NCI-H82 treated with DMSO at 0.1 percent for 48 hours (cell line): ENCODE measurements around the gene LPP.
"Not testable (repeated sequence)": the region's sequence is repeated elsewhere in the genome, so short reads cannot be mapped to it uniquely, and the experiment has no call there.

Experiments
- DNase-seq: peaks from one replicate; lab custom pipeline; 2025; ENCODE audit not compliant: unreplicated experiment; lab: John Stamatoyannopoulos, UW

Gene LPP

DNA sequence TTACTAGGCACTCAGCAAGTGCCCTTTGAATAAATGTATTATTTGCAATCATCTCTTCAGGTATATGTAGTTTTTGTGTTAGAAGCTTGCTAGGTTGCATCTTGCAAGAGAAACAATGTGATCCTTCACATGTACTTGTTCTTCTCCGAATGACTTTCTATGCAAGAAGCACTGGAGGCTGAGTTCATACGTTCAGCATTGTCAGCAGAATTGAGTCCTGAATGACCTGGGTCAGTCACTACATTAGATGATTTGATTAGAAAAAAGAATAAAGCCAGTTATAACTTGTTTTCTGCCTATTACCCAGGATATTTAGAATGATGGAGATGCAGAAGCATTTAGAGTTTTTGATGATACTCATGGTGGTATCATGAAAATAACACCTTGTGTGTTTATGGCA lies 538.7 kb downstream of the LPP start:
- DNase-seq: no peak

DNA sequence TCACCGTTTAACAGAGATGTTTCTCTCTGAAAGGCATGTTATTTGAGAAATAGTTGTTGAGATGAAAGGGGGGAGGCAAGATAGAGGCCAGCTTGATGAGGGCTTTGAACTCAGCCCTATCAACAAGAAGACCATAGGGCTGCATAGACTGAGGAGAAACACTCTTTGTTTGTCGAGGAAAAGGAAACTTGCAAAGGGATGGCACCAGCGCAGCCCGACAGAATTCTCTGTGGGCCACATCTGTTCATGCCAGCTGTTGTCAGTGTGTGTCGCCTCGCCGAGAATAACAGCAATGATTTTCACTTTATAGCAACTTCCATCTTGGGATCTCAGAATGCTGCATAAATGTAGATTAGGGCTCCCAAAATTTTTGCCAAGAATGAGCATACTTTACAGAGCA lies 539.5 kb downstream of the LPP start:
- DNase-seq: no peak

DNA sequence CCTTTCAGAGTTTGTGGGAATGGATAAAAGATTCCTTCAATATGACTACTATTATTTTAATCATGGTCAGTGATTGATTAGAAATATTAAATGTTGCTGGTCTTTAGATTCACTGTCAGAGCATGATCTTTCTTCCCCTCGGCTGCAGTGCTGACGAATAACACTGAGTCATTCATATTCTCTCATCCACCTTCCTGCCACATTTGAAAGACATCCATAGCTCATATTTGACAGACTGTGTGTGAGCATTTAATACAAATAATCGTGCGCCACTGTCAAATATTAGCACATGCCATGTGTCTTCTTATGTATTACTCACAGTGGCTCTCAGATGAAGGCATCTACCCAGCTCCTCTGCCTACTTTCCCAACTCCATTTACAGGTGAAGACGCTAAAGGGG lies 541.3 kb downstream of the LPP start:
- DNase-seq: no peak

DNA sequence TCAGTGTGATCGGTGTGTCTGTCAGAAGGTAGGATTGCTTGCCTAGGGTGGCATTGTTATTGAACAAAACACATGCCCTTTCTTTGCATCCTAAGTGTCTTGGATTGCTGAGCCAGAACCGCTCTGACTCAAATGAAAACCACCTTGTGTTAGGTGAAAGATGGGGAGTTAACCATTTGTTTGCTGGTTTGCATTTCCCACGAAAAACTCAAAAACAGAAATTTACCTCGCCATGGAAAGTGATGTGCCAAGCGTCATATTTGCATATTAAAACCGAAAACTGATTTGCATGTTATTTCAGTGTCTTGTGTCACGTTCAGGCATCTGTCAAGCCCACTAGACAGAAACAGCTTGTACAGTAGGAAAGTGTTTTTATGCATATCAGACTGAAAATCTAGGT lies 543.2 kb downstream of the LPP start:
- no peak for DNase-seq

DNA sequence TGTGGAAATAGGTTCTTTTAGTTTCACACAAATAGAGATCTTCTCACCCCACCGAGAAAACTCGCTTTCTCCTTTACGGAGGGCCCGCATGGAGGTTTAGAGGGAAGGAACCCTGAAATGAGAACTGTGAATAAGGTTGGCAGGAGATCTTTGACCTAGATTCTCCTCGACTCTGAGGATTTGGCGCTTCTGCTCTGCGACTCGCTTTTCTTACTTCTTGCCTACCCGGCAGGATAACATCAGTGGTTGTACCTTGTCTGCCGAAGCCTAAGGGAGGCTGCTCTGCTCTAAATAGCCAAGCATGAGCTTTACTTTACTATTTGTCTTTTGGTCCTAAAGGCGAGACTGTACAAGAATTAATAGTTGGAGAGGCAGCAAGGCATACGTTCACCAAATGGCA lies 544.5 kb downstream of the LPP start:
- DNase-seq: no peak

DNA sequence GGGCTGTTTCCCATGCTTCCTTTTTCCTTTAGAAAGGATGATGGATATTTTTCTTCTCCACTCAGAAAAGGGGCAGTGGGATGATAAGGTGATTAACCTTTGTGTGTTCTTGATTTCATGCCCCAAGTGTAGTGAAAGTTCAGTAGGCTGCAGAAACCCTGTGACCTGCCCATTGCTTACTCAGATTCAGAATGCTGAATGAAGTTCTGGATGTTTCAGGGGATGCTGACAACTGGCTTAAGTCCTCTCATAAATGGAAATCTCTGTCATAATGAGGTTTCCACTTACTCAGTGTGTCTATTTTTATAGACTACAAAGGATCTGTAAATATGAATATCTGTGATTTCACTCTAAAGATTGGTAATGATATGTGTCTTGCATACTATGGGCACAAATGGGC lies 546.5 kb downstream of the LPP start:
- no peak for DNase-seq

DNA sequence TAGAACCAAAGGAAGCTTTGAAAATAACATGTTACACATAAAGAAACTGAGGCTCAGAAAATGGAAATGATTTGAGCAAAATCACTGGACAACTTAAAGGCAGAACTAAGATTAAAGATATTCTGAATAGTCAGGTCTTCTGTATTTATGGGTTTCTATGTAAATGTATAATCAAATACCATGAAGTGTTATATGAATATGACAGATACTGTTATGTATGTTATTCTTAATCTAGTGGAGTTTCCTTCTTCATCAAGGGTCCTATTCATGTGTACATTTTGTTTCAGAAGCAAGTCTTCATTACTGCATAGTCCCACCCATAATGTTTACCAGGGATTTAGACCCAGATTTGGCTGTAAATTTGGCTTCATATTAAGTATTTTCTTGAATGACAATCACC lies 547.0 kb downstream of the LPP start:
- DNase-seq: no peak

DNA sequence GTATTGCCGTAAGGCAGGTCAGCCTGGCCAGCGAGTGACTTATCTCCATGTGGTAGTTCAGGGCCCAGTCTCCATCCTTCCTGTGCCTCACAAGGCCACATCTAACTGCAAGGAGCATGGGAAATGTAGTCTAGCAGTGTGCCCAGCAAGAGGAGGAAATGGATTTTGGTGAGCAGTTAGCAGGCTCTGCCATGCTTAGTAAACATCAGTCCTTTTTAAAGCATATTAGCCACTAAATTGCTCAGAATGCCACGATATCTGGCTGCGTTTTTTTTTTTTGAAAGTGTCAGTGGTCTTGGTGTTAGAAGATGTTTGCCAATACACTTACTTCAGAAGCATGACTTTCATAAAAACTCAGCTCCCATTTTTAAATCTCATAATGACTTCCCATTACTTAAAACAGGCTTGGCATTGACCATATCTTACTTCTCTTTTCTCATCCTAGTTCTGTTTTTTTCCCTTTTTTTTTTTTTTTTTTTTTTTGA lies 547.6 kb downstream of the LPP start:
- no peak for DNase-seq

DNA sequence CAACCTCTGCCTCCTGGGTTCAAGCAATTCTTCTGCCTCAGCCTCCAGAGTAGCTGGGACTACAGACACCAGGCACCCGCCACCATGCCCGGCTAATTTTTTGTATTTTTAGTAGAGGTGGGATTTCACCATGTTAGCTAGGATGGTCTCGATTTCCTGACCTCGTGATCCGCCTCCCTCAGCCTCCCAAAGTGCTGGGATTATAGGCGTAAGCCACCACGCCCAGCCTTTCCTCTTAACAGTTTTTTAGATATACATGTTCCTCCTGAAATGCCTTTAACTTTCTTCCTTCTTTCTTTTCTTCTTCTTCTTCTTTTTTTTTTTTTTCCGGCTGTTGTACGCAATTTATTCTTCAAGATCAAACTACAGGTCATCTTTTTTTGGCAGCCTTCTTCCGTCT lies 548.1 kb downstream of the LPP start:
- DNase-seq: not testable (repeated sequence)

DNA sequence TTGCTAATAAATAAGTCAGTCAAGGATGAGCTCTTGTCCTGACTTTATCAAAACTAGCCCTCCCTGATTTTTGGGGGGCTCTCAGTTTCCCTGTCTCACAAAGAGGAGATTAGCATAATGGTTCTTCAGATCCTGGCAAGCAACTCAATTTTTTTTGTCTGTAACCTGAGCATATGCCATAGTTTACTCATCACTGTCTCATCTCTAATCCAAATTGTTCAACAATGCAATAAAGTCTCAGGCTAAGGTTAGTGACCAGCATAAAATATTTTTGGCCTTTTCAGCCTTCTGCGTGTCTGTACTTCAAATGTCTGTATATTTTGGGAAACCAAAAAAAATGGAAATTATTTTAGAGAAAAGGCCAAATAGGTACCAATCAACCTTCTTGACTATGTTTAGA lies 552.2 kb downstream of the LPP start:
- DNase-seq: no peak

DNA sequence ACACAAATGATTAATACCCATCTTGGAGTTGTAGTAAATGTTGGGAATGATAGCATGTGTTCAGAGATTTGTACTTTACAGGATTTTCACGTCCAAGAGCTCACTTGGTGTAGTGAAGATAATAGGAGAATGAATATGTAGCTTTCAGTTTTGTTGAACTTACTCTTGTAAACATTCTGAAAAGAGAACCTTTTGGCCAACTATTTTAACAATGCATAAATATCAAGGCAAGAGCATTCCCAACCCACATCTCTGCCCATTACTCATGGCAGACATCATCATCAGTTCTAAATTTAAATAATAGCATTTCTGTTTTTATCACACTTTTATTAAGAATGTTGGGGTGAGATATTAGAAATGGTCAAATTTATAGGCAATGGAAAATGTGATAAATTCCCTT lies 552.6 kb downstream of the LPP start:
- no peak for DNase-seq

DNA sequence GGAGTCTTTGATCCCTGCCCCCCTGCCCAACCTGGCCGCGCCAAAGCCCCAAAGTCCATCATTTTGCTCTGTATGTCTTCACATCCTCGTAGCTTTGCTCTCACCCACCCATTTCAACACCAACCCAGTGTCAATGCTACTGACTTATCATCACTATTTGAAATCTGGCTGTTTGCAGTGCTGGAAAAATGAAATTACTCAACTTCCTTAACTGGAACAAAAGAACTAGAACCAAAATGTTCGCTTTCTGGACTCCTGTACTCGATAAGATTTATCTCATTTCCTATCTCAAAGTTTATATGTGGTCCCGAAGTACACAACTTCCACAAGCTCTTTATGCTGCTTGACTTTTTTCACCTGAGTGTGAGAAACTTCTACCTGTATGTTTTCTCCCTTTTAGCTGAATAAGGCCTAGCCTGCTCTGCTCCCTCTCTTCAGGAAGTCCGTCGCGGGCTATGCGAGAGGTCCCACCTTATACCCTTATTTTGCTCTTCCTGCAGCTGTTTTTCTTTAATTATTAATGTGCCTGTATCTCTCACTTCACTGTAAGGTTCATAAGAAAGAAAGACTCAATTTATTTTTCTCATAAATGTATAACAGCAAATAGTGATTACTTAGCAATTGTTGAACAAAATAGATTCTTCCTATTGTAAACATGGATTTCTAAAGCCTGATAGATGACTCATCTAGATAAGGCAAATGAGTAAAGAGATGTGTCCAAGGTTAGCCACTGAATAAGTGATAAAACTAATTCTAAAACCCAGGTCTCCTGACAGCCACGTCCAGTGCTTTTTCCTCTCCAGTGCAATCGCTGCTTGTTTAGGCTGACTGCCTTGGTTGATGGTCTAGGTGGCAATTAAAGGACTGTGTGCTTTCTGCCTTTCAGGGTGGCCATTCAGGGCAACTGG lies 553.7 kb downstream of the LPP start:
- DNase-seq: no peak

DNA sequence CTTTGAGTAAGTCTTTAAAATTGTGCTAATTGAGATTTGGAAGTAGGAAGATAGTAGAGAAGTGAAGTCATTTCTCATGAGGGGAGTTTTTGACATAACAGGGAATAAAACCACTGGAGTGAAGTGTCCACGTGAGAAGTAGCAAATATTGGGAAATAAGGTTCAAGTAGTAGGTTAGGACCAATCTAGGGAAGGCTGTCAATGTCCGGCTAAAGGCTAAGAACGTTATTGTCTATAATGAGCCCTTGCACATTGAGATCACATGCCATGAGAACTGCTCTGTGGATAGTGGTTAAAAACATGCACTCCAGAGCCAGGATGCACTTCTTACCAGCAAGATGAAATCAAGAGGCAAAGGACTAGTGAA lies 557.9 kb downstream of the LPP start:
- no peak for DNase-seq

DNA sequence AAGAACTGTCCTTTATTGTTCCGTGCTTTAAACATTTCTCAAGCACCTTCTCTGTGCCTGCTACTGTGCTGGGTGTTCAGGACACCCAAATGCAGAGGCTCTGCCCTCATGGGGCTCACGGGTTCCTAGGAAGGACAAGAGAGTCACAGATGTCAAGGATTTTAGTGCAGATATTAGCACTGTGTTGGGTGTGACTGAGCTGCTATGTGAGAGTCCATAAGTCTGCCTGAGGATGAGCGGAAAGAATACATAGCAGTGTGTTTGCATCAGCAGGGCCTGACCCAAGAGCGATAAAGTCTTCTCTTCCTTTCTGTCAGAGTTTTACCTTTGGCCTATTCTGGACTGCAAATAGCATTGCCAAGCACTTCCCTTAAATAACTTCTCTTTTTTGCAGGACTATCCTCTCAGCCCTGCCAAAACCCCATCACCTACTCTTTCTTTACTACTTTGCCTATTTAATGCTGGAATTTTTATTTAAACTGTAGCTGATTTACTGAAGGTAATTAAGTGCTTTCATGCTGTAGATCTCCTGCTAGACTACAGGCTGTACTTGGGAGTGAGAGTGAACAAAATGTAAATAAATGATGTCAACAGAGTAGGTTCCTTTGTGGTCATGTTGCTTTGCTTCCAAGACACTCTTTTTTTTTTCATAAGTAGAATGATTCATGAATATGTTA lies 558.4 kb downstream of the LPP start:
- DNase-seq: no peak

DNA sequence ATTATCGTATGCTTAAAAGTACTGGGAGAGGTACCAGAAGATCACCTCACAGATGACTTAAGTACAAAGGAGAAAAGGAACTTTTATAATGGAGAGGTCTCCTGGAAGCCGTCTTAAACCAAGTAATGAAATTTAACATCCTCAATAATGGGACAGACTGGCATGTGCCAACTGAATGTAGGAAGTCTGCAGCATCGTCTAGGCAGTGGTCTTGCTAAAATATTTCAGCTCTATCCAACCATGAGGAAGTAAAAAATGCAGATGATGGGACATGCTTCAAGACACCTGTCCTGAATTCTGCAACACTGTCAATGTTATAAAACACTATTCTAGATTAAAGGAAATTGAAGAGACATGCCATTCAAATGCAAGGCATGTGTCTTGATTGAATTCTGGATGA lies 559.0 kb downstream of the LPP start:
- DNase-seq: no peak

DNA sequence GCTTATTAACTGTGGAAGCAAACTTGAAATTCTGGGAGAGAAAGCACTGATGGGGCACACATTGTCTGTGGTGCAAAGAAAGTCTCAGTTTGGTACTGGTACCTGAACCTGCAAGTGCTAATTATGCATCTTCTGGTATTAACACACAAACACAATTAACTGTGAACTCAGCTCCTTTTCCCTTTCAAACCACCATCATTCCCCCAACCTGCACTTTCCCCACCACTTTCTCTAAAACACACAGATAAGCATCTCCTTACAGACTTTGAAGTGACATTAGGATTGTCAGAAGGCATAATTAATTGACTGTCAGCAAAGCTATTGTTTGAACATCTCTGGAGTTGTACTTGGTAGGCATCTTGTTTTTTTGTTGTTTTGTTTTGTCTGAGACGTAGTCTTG lies 565.6 kb downstream of the LPP start:
- no peak for DNase-seq

DNA sequence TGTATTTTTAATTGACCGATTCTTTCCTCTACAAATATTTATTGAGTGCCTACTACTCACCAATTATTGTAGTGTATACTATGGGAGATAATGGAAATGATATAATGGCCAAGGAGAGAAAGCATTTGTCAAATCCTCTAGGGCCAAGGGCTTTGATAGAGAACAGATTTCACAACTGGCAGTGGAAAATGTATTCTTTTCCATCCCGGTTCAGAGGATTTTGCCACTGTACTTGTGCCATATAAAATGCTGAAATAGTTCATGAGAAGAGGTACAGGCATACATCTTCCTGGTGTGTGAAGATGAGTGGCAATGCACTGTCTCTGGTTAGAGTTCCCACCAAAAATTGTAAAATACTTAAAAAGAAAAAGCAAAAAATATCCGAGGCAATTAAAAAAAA lies 566.3 kb downstream of the LPP start:
- no peak for DNase-seq

DNA sequence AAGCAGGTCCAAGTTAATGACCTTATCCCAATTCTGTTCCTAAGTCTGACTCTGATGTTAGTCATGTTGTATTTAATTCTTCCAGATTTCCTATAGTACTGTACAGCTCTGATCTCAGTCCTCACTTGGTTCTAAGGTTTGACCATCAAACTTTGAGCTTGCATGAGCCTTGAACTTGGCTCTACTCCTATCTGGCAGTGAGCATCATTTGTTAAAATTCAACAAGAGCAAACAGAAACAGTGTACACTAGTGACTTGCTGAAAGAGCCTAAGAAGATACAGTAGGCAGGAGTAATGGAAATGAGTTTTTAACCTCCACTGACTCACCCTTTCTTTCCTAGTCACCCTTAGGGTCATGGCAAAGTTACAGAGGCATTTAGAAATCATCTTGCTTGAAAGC lies 566.7 kb downstream of the LPP start:
- DNase-seq: no peak

DNA sequence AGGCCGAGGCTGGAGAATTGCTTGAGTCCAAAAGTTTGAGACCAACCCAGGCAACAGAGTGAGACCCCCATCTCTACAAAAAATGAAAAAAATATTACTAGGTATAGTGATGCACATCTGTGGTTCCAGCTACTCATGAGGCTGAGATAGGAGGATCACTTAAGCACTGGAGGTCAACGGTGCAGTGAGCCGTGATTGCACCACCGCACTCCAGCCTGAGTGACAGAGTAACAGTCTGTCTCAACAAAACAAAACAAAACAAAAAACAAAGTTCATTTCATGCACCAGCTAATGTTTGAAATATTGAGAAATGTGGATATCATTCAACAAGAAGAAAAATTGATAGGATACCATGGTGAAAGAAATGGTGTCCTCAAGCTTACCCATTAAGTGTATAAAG lies 567.4 kb downstream of the LPP start:
- DNase-seq: no peak

DNA sequence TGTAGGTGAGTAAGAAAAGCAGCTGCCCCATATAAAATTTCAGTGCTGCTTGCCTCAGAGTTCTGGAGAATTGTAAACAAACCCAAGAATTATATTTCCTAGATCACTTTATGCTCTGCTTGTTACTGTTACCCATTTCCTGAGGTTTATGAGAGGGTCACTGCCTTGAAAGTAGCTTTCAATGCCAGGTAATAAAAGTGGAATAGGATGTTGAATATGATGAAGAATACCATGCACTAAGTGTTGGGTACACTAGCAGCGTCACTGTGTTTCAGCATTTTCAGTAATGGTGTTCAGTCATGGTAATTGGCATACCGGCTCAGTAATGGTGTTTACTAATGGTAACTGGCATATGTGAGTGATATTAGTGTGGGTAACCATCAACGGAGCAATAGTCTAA lies 568.0 kb downstream of the LPP start:
- DNase-seq: no peak

DNA sequence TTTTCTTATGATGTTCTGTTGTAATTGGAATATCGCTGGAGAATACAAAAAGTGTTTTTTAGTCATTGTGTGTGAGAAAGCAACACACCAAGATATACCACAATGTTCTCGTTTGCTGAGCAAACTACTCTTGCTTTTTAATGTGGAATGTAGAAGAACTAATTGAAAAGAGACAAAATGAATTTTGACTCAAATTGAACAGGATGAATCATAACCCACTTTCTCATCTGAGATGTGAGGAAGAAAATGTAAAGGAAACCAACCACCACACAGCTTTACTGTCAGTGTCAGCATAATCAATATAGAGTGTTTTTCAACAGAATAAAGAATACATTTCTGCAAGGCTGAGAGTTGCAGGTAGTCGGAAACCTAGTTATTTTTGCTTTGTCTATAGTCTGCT lies 569.0 kb downstream of the LPP start:
- no peak for DNase-seq

DNA sequence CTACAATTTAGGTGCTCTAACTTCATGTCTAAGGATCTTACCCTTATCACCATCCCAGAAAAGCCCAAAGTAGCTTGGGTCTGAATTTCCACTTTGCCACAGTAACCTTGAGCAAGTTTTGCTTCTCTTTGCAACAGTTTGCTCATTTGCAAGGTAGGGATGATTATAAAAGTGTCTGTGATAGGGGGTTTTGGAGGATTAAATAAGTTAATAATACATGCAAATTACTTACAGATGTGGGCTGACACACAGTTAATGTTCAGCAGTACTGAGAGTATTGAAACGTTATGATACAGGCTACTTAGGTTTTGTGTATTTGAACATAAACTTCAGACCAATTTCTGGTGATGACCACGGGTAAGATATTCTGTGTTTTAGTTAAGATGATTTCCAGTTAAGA lies 573.1 kb downstream of the LPP start:
- DNase-seq: no peak
